Measurements from ENCODE around the gene ZNRF1. TPM values are rescaled to one million over a fixed set of nuclear protein-coding genes. Genes with fewer than 3 reads are reported as not detected.
A peak's percentile ranks its signal among the peaks of the same experiment; 100 is the strongest.

ZNRF1 gene
- total and polyA plus RNA-seq, 2 of the 13 experiments (the other 11 are each of a cell fraction or from before 2014, with no cell fraction given) = 43.9 to 58.7 TPM

GRCh38 chr16:74973304-74973703, 25.5 kb upstream of the ZNRF1 start (continued):
- TF ChIP-seq ZNF839 (CRISPR knock-in tag; IDR thresholded peaks at IDR 0.05; ENCODE audit: borderline replicate concordance) = peak; percentile 12; the same call in 1 of the 2 replicates

DNA sequence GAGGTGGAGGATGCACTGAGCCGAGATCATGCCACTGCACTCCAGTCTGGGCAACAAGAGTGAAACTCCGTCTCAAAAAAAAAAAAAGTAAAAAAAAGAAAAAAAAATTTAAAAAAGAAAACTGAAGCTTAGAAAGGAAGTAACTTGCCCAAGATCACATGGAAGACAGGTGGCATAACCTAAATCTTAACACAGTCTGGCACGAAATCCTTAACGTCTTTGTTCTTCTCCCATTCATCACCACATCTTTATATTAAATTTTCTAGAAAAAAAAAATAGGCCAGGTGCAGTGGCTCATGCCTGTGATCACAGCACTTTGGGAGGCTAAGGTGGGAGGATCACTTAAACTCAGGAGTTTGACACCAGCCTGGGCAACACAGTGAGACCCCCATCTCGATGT, 23.2 kb upstream of the ZNRF1 start:
- Histone ChIP-seq H3K36me3 (replicated peaks in 1 of 2; ENCODE audit: control insufficient read depth in 1 of 2, insufficient read depth in 2 of 2, low read length in 2 of 2) (peaks cover 11 to 36% of the 10 kb centered on the region in 2 experiments), H3K4me3 (replicated peaks in 1 of 3; ENCODE audit: insufficient read depth in 1 of 3, low read depth in 2 of 3, low read length in 3 of 3) (no peak overlapping the region), H3K9ac (ENCODE audit: insufficient read depth, low read depth, low read length) (no peak overlapping the region), H3K27me3 (ENCODE audit: control insufficient read depth in 1 of 2, insufficient read depth in 2 of 2, low read length in 2 of 2) (no peaks in the 10 kb centered on the region), H3K4me1 (ENCODE audit: insufficient read depth, low read length) (no peaks in the 10 kb centered on the region), H3K79me2 (ENCODE audit: insufficient read depth, low read length) (peaks cover 42% of the 10 kb centered on the region), H3K9me3 (ENCODE audit: low read length) (no peaks in the 10 kb centered on the region), H3K27ac (ENCODE audit: extremely low read length, insufficient read depth, low read length) (no peak overlapping the region), H4K20me1 (ENCODE audit: insufficient read depth, low read length) (no peaks in the 10 kb centered on the region; the same call in none of the 2 replicates), H3K4me2 (ENCODE audit: low read depth, low read length) (no peak overlapping the region), H2AFZ (ENCODE audit: low read length) (no peak overlapping the region)
- no peak for DNase-seq (ENCODE audit: low spot score)
- intact Hi-C loops (cut with micrococcal nuclease; ENCODE audit: unreplicated experiment) (no loop called here), in situ Hi-C loops (cut with HindIII; ENCODE audit: extremely low pct_ligation_motif_present, low pct_unique_long_range_greater_than_20kb) (no loop called here)
- FAIRE-seq = no peak
- TF ChIP-seq ZNF607 (CRISPR knock-in tag; IDR thresholded peaks at IDR 0.05; ENCODE audit: borderline replicate concordance) = no peak
- no peak for TF ChIP-seq SSRP1 (CRISPR knock-in tag; IDR thresholded peaks at IDR 0.05)
- no peak for TF ChIP-seq TARDBP (CRISPR knock-in tag; IDR thresholded peaks at IDR 0.05)
- TF ChIP-seq CREBL2 (CRISPR knock-in tag; IDR thresholded peaks at IDR 0.05; ENCODE audit: borderline replicate concordance) = no peak
- TF ChIP-seq RFX5 (IDR thresholded peaks at IDR 0.05; ENCODE audit: low read depth, low read length) = no peak
- no peak for TF ChIP-seq NRL (CRISPR knock-in tag; IDR thresholded peaks at IDR 0.05; ENCODE audit: borderline replicate concordance)
- TF ChIP-seq RBFOX2 (IDR thresholded peaks at IDR 0.05; ENCODE audit: low read depth, low read length) = 0 out of 2 replicates have a peak, but pooled peaks have one; percentile 29
- BruUV-seq (replicated peaks) = no TSS peak
- ChIA-PET POLR2A (interaction anchor here (0.7 to 1.2 kb wide), 2 partner anchors 9 to 10 kb away, joined by 3 to 7 read pairs; partner anchors contain the start of gene WDR59), CTCF (ENCODE audit: low intra/inter-chr PET ratio, low total read pairs) (no interaction called here)
- ATAC-seq = no peak
- WGBS (ENCODE audit: low lambda C conversion rate) = 95% methylated on average over 5 of the region's 5 CpGs

All from HepG2 (cell line).